Ishikawa (cell line): ENCODE data around the gene VWCE.

Experiments
- CEBPB ChIP-seq: IDR thresholded peaks from 2 replicates; pipeline ENCODE4 v1.6.1; 2012
- CREB1 ChIP-seq: IDR thresholded peaks from 2 replicates; pipeline ENCODE4 v1.6.1; 2012; ENCODE audit warnings: low read depth
- EGR1 ChIP-seq: IDR thresholded peaks from 2 replicates; pipeline ENCODE4 v1.6.1; 2012
- EP300 ChIP-seq: IDR thresholded peaks from 2 replicates; pipeline ENCODE4 v1.6.1; 2012; ENCODE audit warnings: borderline replicate concordance
- FOXM1 ChIP-seq: IDR thresholded peaks from 2 replicates; pipeline ENCODE4 v1.6.1; 2012; ENCODE audit warnings: low read depth, borderline replicate concordance
- MAX ChIP-seq: IDR thresholded peaks from 2 replicates; pipeline ENCODE4 v1.6.1; 2012
- NFIC ChIP-seq: IDR thresholded peaks from 2 replicates; pipeline ENCODE4 v1.6.1; 2012
- RAD21 ChIP-seq: IDR thresholded peaks from 2 replicates; pipeline ENCODE4 v1.6.1; 2012; ENCODE audit warnings: low read depth
- REST ChIP-seq: IDR thresholded peaks from 2 replicates; pipeline ENCODE4 v1.6.1; 2012; ENCODE audit warnings: low read depth, mild to moderate bottlenecking
- TAF1 ChIP-seq: IDR thresholded peaks from 2 replicates; pipeline ENCODE4 v1.6.1; 2012; ENCODE audit warnings: low read depth, mild to moderate bottlenecking
- TCF12 ChIP-seq: IDR thresholded peaks from 2 replicates; pipeline ENCODE4 v1.6.1; 2012; ENCODE audit warnings: low read depth
- TEAD4 ChIP-seq: IDR thresholded peaks from 2 replicates; pipeline ENCODE4 v1.6.1; 2012
- YY1 ChIP-seq: IDR thresholded peaks from 2 replicates; pipeline ENCODE4 v1.6.1; 2012; ENCODE audit warnings: low read depth
- ZBTB7A ChIP-seq: IDR thresholded peaks from 2 replicates; pipeline ENCODE4 v1.6.1; 2012; ENCODE audit warnings: low read depth
- TF ChIP-seq, protein P1 (sequence below): IDR thresholded peaks from 2 replicates; pipeline ENCODE4 v1.6.1; 2012

VWCE gene

GRCh38 chr11:61331651-61332050, 36.5 kb upstream of the VWCE start:
- no peak for TF ChIP-seq FOXM1
- TF ChIP-seq NFIC: no peak
- no peak for TF ChIP-seq TAF1

DNA sequence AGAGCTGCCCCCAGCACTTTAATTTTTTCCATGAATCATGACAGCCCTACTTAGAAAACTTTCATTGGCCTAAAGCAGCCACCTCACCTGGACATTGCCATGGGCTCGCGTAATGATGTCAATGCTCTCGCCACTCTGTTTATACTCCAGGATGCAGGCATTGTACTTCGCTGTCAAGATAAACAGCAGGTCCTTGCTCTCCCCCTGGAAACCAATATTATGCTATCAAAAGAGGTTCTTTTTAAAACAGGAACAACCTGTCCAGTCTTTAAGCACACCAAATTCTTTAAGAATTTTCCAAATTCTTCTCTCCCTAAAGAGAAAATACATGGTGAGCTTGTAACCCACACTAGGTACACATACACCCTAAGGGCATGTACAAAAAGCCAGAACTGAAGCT, 34.8 kb upstream of the VWCE start:
- no peak for TF ChIP-seq ZBTB7A
- no peak for TF ChIP-seq REST
- TF ChIP-seq EGR1: no peak
- TF ChIP-seq MAX: no peak
- no peak for TF ChIP-seq CREB1
- TF ChIP-seq FOXM1: no peak
- TF ChIP-seq CEBPB: no peak

DNA sequence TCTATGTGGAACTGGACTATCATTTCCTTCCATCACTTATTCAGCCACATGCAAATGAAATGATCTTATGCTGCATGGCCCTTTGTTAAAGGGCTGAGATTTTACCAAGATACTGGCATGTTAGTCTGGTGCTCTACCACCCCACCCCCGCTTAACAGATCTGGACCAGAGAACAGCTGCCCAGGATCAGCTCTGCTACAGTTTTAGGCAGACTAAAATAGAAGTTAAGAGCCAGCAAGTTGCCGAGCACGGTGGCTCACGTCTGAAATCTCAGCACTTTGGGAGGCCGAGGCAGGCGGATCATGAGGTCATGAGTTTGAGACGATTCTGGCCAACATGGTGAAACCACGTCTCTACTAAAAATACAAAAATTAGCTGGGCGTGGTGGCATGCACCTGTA, 33.2 kb upstream of the VWCE start:
- TF ChIP-seq MAX (no peak), TEAD4 (no peak), EGR1 (no peak), TCF12 (no peak), FOXM1 (no peak), CREB1 (no peak), ZBTB7A (no peak), YY1 (no peak), CEBPB (no peak), NFIC (no peak), EP300 (no peak), TAF1 (no peak), RAD21 (no peak)
- TF ChIP-seq, protein P1, sequence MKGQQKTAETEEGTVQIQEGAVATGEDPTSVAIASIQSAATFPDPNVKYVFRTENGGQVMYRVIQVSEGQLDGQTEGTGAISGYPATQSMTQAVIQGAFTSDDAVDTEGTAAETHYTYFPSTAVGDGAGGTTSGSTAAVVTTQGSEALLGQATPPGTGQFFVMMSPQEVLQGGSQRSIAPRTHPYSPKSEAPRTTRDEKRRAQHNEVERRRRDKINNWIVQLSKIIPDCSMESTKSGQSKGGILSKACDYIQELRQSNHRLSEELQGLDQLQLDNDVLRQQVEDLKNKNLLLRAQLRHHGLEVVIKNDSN: no peak

GRCh38 chr11:61327669-61328071, 32.6 kb upstream of the VWCE start:
- TF ChIP-seq MAX (no peak), FOXM1 (no peak), TEAD4 (no peak), TCF12 (no peak), YY1 (no peak), ZBTB7A (no peak), NFIC (no peak), EP300 (no peak), TAF1 (no peak), REST (no peak), CREB1 (no peak)
- TF ChIP-seq, protein P1: no peak

GRCh38 chr11:61325649-61326414, 30.7 kb upstream of the VWCE start:
- no peak for TF ChIP-seq CEBPB
- TF ChIP-seq CREB1: no peak
- TF ChIP-seq YY1: no peak
- TF ChIP-seq RAD21: no peak
- TF ChIP-seq TEAD4: no peak
- no peak for TF ChIP-seq FOXM1
- no peak for TF ChIP-seq TCF12
- TF ChIP-seq EGR1: no peak
- TF ChIP-seq, protein P1: no peak
- TF ChIP-seq ZBTB7A: no peak
